Ovary (tissue), 3 donors: ENCODE results near the gene CAPZA3.

ENCODE experiments used
- CTCF ChIP-seq, 3 donors: fragments of 450-650 bp in 2 of 3; fragments of 200-600 bp in 1 of 3; IDR thresholded peaks; one replicate each; pipeline versions ENCODE4 v1.5.1 to v1.8.0; 2016 to 2022; ENCODE audit warnings: antibody characterized with exemption in 3 of 3, mild to moderate bottlenecking in 1 of 3
- EP300 ChIP-seq: sonication (generic); formaldehyde crosslinking; IDR thresholded peaks from one replicate; pipeline ENCODE4 v1.6.1; 2017; ENCODE audit warnings: antibody characterized with exemption
- donor health status: DM: no; HTN: no; CAD: no.

GRCh38 chr12:18754124-18754707 lies 16.3 kb downstream of the CAPZA3 start:
- TF ChIP-seq EP300: no peak
- TF ChIP-seq CTCF (IDR thresholded peaks at IDR 0.05): no peak
